Parathyroid adenoma (tissue), 2 donors: ENCODE results near the gene ANKRD35.

Source experiments
- H2AFZ ChIP-seq: fragments of 300-600 bp; sonication (generic); one replicate; pipeline ENCODE4 v1.7.0; 2017; ENCODE audit warnings: antibody characterized with exemption, mild to moderate bottlenecking
- H3K27ac ChIP-seq: fragments of 300-600 bp; sonication (generic); one replicate; pipeline ENCODE4 v1.7.0; 2017
- H3K27me3 ChIP-seq: fragments of 300-600 bp; sonication (generic); one replicate; pipeline ENCODE4 v1.7.0; 2017; ENCODE audit warnings: low read length; ENCODE audit not compliant: control insufficient read depth, insufficient read depth
- H3K36me3 ChIP-seq: fragments of 300-600 bp; sonication (generic); one replicate; pipeline ENCODE4 v1.7.0; 2017; ENCODE audit warnings: low read length; ENCODE audit not compliant: control insufficient read depth, insufficient read depth
- H3K4me1 ChIP-seq: fragments of 300-600 bp; sonication (generic); one replicate; pipeline ENCODE4 v1.7.0; 2017; ENCODE audit warnings: control low read depth
- H3K4me2 ChIP-seq: fragments of 300-600 bp; sonication (generic); one replicate; pipeline ENCODE4 v1.7.0; 2017; ENCODE audit warnings: low read length
- H3K4me3 ChIP-seq: fragments of 300-600 bp; sonication (generic); one replicate; pipeline ENCODE4 v1.7.0; 2017; ENCODE audit warnings: low read depth, low read length
- H3K79me2 ChIP-seq: fragments of 300-600 bp; sonication (generic); one replicate; pipeline ENCODE4 v1.7.0; 2017; ENCODE audit warnings: control low read depth
- H3K9ac ChIP-seq: fragments of 300-600 bp; sonication (generic); one replicate; pipeline ENCODE4 v1.7.0; 2017; ENCODE audit warnings: mild to moderate bottlenecking
- H3K9me3 ChIP-seq: fragments of 300-600 bp; sonication (generic); one replicate; pipeline ENCODE4 v1.7.0; 2017; ENCODE audit warnings: low read length; ENCODE audit not compliant: control insufficient read depth
- CTCF ChIP-seq: fragments of 300-600 bp; sonication (generic); IDR thresholded peaks from one replicate; pipeline ENCODE4 v1.7.0; 2017; ENCODE audit warnings: antibody characterized with exemption, mild to moderate bottlenecking
- donor health status: primary hyperparathyroidism.

The ANKRD35 gene

GRCh38 chr1:145849356-145850160, 36.1 kb downstream of the ANKRD35 start:
- H3K36me3 ChIP-seq, result no peaks in the 10 kb centered on the region

DNA sequence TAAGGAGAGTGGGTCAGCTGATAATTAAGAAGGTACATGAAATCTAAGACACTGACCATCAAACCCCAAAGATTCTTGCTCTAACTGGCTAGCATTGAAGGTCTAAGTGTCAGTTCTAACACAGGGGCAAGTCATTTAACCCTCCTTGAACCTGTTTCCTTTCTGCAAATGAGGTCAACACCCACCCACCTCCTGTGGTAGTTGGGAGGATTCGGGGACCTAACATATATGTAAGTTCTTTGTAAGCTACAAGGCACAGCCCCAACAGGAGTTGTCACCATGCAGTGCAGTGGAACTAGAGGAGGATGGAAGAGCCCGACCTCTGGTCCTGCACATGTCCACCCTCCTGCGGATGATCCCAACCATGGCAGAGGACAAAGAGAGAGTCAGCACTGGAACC, 37.8 kb downstream of the ANKRD35 start:
- no peaks in the 10 kb centered on the region for H3K36me3 ChIP-seq
- H3K79me2 ChIP-seq, result no peaks in the 10 kb centered on the region
- no peaks in the 10 kb centered on the region for H3K9me3 ChIP-seq
- no peak overlapping the region for H3K9ac ChIP-seq
- TF ChIP-seq CTCF, result no peak
- H3K4me1 ChIP-seq, result no peaks in the 10 kb centered on the region
- no peak overlapping the region for H3K4me3 ChIP-seq
- no peaks in the 10 kb centered on the region for H3K27me3 ChIP-seq
- H3K4me2 ChIP-seq, result no peak overlapping the region
- no peak overlapping the region for H2AFZ ChIP-seq
- no peak overlapping the region for H3K27ac ChIP-seq

More at GRCh38 chr1:145849356-145850160, 36.1 kb downstream of the ANKRD35 start:
- Histone ChIP-seq H2AFZ (no peak overlapping the region), H3K4me3 (no peak overlapping the region), H3K27ac (no peak overlapping the region), H3K79me2 (no peaks in the 10 kb centered on the region), H3K4me2 (no peak overlapping the region), H3K9me3 (no peaks in the 10 kb centered on the region), H3K9ac (no peak overlapping the region), H3K27me3 (no peaks in the 10 kb centered on the region), H3K4me1 (no peaks in the 10 kb centered on the region)
- TF ChIP-seq CTCF, result no peak

GRCh38 chr1:145846201-145846612, 39.5 kb downstream of the ANKRD35 start:
- peak overlapping the region; percentile 58 for H3K4me3 ChIP-seq
- no peak for TF ChIP-seq CTCF
- H3K27me3 ChIP-seq, result no peaks in the 10 kb centered on the region
- H3K9ac ChIP-seq, result no peak overlapping the region
- H3K4me2 ChIP-seq, result peak overlapping the region; percentile 71
- no peaks in the 10 kb centered on the region for H3K36me3 ChIP-seq
- H3K27ac ChIP-seq, result peak overlapping the region; percentile 60
- no peaks in the 10 kb centered on the region for H3K9me3 ChIP-seq
- peak overlapping the region; percentile 83 for H2AFZ ChIP-seq
- no peaks in the 10 kb centered on the region for H3K79me2 ChIP-seq
- no peaks in the 10 kb centered on the region for H3K4me1 ChIP-seq

GRCh38 chr1:145845514-145846161, 40.0 kb downstream of the ANKRD35 start, which contains the start of gene NUDT17:
Gene NUDT17 (plus strand): TSS chr1:145845630. CDS start chr1:145845641, 11 bp downstream.
- Histone ChIP-seq H3K9ac (no peak within 1 kb of the TSS), H3K27ac (peak within 1 kb of the TSS; percentile 60), H3K79me2 (no peaks in the 10 kb centered on the region), H3K4me3 (peak within 1 kb of the TSS; percentile 58), H3K9me3 (no peaks in the 10 kb centered on the region), H2AFZ (peak within 1 kb of the TSS; percentile 83), H3K36me3 (no peaks in the 10 kb centered on the region), H3K27me3 (no peaks in the 10 kb centered on the region), H3K4me1 (no peaks in the 10 kb centered on the region), H3K4me2 (peak within 1 kb of the TSS; percentile 71)
- peak; percentile 87 for TF ChIP-seq CTCF
